WERI-Rb-1 (cell line): ENCODE results near the gene SUSD1.

Experiments used
- DNase-seq: peaks from one replicate; pipeline ENCODE4 v3.0.0-alpha.2; 2020
- H3K27ac ChIP-seq: fragments of 250-450 bp; sonication (Bioruptor Pico); 2 replicates; pipeline ENCODE4 v1.5.1; 2020; ENCODE audit warnings: mild to moderate bottlenecking, moderate library complexity
- H3K27me3 ChIP-seq: fragments of 250-450 bp; sonication (Bioruptor Pico); 2 replicates; pipeline ENCODE4 v1.5.1; 2021; ENCODE audit warnings: mild to moderate bottlenecking, low read depth, moderate library complexity; ENCODE audit not compliant: insufficient read depth, severe bottlenecking
- H3K36me3 ChIP-seq: fragments of 250-450 bp; sonication (Bioruptor Pico); 2 replicates; pipeline ENCODE4 v1.5.1; 2020; ENCODE audit warnings: mild to moderate bottlenecking, moderate library complexity
- H3K4me3 ChIP-seq: 2 replicates; pipeline ENCODE4 v1.5.1; 2011; ENCODE audit warnings: low read depth, mild to moderate bottlenecking, control low read depth, low read length
- H3K9me3 ChIP-seq: fragments of 250-450 bp; sonication (Bioruptor Pico); 2 replicates; pipeline ENCODE4 v1.5.1; 2021; ENCODE audit warnings: mild to moderate bottlenecking, moderate library complexity; ENCODE audit not compliant: severe bottlenecking
- CTCF ChIP-seq: IDR thresholded peaks from 2 replicates; pipeline ENCODE4 v1.5.1; 2011; ENCODE audit warnings: low read depth, mild to moderate bottlenecking, control low read depth, inconsistent platforms, low read length

The SUSD1 gene

GRCh38 chr9:112119225-112120029, 55.7 kb downstream of the SUSD1 start:
- Histone ChIP-seq H3K27ac (0 out of 2 replicates have a peak overlapping the region, but pooled peaks have one; percentile 5), H3K27me3 (no peaks in the 10 kb centered on the region), H3K9me3 (no peaks in the 10 kb centered on the region), H3K36me3 (peaks cover 50% of the 10 kb centered on the region), H3K4me3 (no peak overlapping the region)
- peak; percentile 48 for DNase-seq
- TF ChIP-seq CTCF: no peak

DNA sequence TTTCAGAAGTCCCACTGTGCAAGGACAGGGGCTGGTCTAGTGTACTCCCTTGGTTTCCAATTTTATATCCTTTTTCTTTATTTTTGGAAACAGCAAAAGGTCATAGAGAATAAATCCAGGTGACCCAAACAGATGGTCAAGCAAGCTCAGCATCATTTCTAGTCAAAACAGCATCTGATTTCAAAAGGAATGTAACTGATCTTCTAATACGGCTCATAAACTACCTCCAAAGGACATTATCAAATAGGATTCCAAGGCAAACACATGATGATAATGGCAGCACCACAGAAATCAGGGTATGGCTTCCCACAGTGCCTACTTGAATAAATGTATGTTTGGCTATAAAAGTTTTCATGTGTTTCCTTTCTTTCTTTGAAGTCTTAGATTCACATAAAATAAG, 57.1 kb downstream of the SUSD1 start:
- TF ChIP-seq CTCF: no peak
- Histone ChIP-seq H3K9me3 (no peaks in the 10 kb centered on the region), H3K36me3 (peaks cover 38% of the 10 kb centered on the region), H3K4me3 (no peak overlapping the region), H3K27ac (no peak overlapping the region), H3K27me3 (no peaks in the 10 kb centered on the region)
- DNase-seq: no peak

DNA sequence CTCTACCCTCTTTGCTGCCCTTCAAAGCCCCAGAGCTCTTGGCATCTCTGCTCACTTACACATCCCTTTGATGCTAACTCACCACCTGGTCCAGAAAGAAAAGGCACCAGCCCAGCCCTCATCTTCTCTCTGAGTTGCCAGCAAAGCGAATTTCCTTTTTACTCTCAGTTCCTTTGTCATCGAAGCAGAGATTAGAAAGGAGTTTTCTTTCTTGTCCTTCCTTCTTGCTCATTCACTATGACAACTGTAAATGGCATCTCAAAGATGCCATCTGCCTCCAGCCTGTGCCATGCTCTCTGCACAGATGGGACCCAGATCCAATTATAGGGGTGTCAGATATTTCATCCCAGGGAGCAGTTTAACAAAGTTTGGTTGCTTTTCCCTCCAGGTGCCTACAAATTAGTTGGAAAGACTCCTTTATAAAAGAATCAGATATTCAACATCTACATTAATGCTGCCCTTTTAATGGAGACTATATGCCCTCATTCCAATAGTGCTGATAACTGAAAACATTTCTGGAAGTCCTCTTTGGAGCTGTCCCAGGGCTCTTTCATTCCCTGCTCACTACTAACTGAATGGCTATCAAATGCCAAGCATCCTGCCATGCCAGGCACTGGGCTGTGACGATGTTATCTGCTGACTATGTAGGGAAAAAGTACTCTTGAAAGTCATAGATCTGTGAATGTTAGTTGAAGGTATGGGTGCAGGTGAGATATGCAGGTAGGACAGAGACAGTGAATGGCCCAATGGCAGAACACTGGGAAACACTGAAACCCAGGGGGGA, 58.9 kb downstream of the SUSD1 start:
- peaks cover 36% of the 10 kb centered on the region for H3K36me3 ChIP-seq
- no peak for DNase-seq
- no peak for TF ChIP-seq CTCF
- no peaks in the 10 kb centered on the region for H3K27me3 ChIP-seq
- no peak overlapping the region for H3K27ac ChIP-seq
- H3K4me3 ChIP-seq: no peak overlapping the region
- H3K9me3 ChIP-seq: no peaks in the 10 kb centered on the region

DNA sequence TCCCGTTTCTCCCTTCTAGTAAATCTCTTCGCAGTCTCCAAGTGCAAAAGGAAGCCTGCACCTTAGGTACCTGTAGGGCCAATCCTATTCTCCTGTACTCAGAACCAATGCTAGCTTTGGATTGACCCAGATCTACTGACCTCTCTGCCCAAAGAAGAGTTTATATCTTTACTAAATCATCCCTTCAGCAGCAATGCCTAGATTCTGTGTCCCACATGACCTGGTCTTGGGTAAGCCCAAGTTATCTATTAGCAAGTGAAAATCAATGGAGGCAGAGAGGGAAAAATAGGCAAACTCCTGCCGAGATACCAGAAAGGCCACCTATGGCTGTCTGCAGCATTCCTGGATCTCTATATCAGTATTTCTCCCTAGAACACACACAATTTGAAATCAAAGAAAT, 60.0 kb downstream of the SUSD1 start:
- no peak overlapping the region for H3K27ac ChIP-seq
- no peaks in the 10 kb centered on the region for H3K27me3 ChIP-seq
- no peaks in the 10 kb centered on the region for H3K9me3 ChIP-seq
- DNase-seq: no peak
- peaks cover 34% of the 10 kb centered on the region for H3K36me3 ChIP-seq
- TF ChIP-seq CTCF: no peak
- H3K4me3 ChIP-seq: no peak overlapping the region

GRCh38 chr9:112112941-112113681, 62.0 kb downstream of the SUSD1 start:
- Histone ChIP-seq H3K27ac (no peak overlapping the region), H3K4me3 (no peak overlapping the region), H3K9me3 (no peaks in the 10 kb centered on the region), H3K36me3 (peaks cover 29% of the 10 kb centered on the region), H3K27me3 (no peaks in the 10 kb centered on the region)
- DNase-seq: peak; percentile 52
- TF ChIP-seq CTCF: peak; percentile 76
